ENCODE data around the gene FAM149A. TPM values are rescaled to one million over a fixed set of nuclear protein-coding genes. Genes with fewer than 3 reads are reported as not detected.

FAM149A gene
- total RNA-seq, 4 donors from 2014 or later: 0.83 to 11.4 (median 4.0) TPM

- no peak for TF ChIP-seq CTCF (IDR thresholded peaks at IDR 0.05)
- no peak for TF ChIP-seq POLR2A (IDR thresholded peaks at IDR 0.05)
- Histone ChIP-seq H3K27ac (no peak overlapping the region), H3K4me3 (no peak overlapping the region), H3K9me3 (no peaks in the 10 kb centered on the region), H3K36me3 (peaks cover 0 to 33% (median 0%) of the 10 kb centered on the region in 3 donors), H3K27me3 (no peaks in the 10 kb centered on the region), H3K4me1 (no peaks in the 10 kb centered on the region)
- no peak for DNase-seq
- intact Hi-C loops (cut with DNase I): no loop called here
- 79 to 90% methylated on average over 6 of the region's 6 CpGs for WGBS, 2 donors
These were observed 55.1 kb downstream of the FAM149A start for GRCh38 chr4:186159613-186160012.

DNA sequence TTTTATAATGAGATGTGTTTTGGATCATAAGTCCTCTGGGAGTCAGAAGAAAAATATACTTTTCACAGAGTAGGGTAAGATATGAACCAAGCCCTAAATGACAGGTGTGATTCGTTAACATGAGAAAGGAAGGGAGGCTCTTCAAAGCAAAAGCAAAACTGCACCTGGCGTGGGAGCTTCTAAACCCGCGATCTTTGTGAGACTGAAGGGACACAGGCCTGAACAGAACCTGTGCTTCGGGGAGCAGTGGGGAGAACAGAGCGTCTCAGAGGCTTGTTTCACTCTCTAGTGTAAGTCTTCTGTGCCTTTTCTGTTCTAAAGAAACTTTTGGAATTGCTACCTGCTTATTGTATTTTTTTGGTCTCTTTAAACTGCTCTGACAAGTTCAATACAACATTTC, 56.6 kb downstream of the FAM149A start:
- H3K36me3 ChIP-seq: peaks cover 0 to 26% (median 0%) of the 10 kb centered on the region in 3 donors
- H3K27ac ChIP-seq: no peak overlapping the region
- no peak for DNase-seq
- intact Hi-C loops (cut with DNase I): no loop called here
- H3K27me3 ChIP-seq: no peaks in the 10 kb centered on the region
- TF ChIP-seq POLR2A (IDR thresholded peaks at IDR 0.05): no peak
- TF ChIP-seq CTCF (IDR thresholded peaks at IDR 0.05): no peak
- WGBS, 2 donors: 28 to 55% methylated on average over 6 of the region's 6 CpGs
- H3K4me1 ChIP-seq: no peaks in the 10 kb centered on the region
- H3K4me3 ChIP-seq: no peak overlapping the region
- H3K9me3 ChIP-seq: no peaks in the 10 kb centered on the region

- H3K4me3 ChIP-seq: no peak overlapping the region
- 87 to 89% methylated on average over 15 of the region's 15 CpGs for WGBS, 2 donors
- no peaks in the 10 kb centered on the region for H3K9me3 ChIP-seq
- intact Hi-C loops (cut with DNase I): no loop called here
- DNase-seq: no peak
- H3K36me3 ChIP-seq: peaks cover 0 to 10% (median 0%) of the 10 kb centered on the region in 3 donors
- TF ChIP-seq CTCF (IDR thresholded peaks at IDR 0.05) (no peak), POLR2A (IDR thresholded peaks at IDR 0.05) (no peak)
- H3K27me3 ChIP-seq: no peaks in the 10 kb centered on the region
- H3K27ac ChIP-seq: no peak overlapping the region
- no peaks in the 10 kb centered on the region for H3K4me1 ChIP-seq
These were observed 62.5 kb downstream of the FAM149A start for GRCh38 chr4:186166852-186167512.

GRCh38 chr4:186167605-186168004, 63.1 kb downstream of the FAM149A start:
- H3K9me3 ChIP-seq: no peaks in the 10 kb centered on the region
- no peaks in the 10 kb centered on the region for H3K4me1 ChIP-seq
- intact Hi-C loops (cut with DNase I): no loop called here
- no peak for DNase-seq
- TF ChIP-seq CTCF (IDR thresholded peaks at IDR 0.05) (no peak), POLR2A (IDR thresholded peaks at IDR 0.05) (no peak)
- H3K36me3 ChIP-seq: peaks cover 0 to 10% (median 0%) of the 10 kb centered on the region in 3 donors
- no peak overlapping the region for H3K4me3 ChIP-seq
- no peaks in the 10 kb centered on the region for H3K27me3 ChIP-seq
- no peak overlapping the region for H3K27ac ChIP-seq
- 87 to 91% methylated on average over 5 of the region's 5 CpGs for WGBS, 2 donors

- H3K27ac ChIP-seq: no peak overlapping the region
- 91 to 94% methylated on average over 8 to 9 of the region's 9 CpGs for WGBS, 2 donors
- H3K4me1 ChIP-seq: no peaks in the 10 kb centered on the region
- H3K9me3 ChIP-seq: no peaks in the 10 kb centered on the region
- no peak for DNase-seq
- intact Hi-C loops (cut with DNase I): no loop called here
- TF ChIP-seq CTCF (IDR thresholded peaks at IDR 0.05) (no peak), POLR2A (IDR thresholded peaks at IDR 0.05) (no peak)
- H3K27me3 ChIP-seq: no peaks in the 10 kb centered on the region
- no peak overlapping the region for H3K4me3 ChIP-seq
- peaks cover 0 to 5% (median 0%) of the 10 kb centered on the region in 3 donors for H3K36me3 ChIP-seq
These were observed 64.2 kb downstream of the FAM149A start for GRCh38 chr4:186168750-186169149.

Data from esophagus squamous epithelium (tissue), 5 donors.